Sigmoid colon (tissue), 7 donors: Measurements from ENCODE around the gene TMEM132D. TPM values are rescaled to one million over a fixed set of nuclear protein-coding genes. Genes with fewer than 3 reads are reported as not detected.

Experiments
- DNase-seq: peaks from one replicate; pipeline ENCODE4 v3.0.0-alpha.2; 2019
- H3K27ac ChIP-seq, 4 donors: fragments of 200-600 bp; sonication (generic); one replicate each; pipeline ENCODE4 v1.5.1; 2016 to 2019; ENCODE audit warnings: mild to moderate bottlenecking in 1 of 4
- H3K27me3 ChIP-seq, 3 donors: fragments of 200-600 bp; sonication (generic); one replicate each; pipeline ENCODE4 v1.5.1; 2019; ENCODE audit warnings: mild to moderate bottlenecking in 1 of 3
- H3K36me3 ChIP-seq, 4 donors: fragments of 200-600 bp; sonication (generic); one replicate each; pipeline ENCODE4 v1.5.1; 2016 to 2019
- H3K4me1 ChIP-seq, 4 donors: fragments of 200-600 bp; sonication (generic); one replicate each; pipeline ENCODE4 v1.5.1; 2017 to 2019
- H3K4me3 ChIP-seq, 4 donors: fragments of 200-600 bp; sonication (generic); one replicate each; pipeline ENCODE4 v1.5.1; 2017 to 2019; ENCODE audit warnings: mild to moderate bottlenecking in 2 of 4, moderate library complexity in 1 of 4
- H3K9me3 ChIP-seq, 4 donors: fragments of 200-600 bp in 3 of 4; sonication (generic) in 3 of 4; one replicate each; pipeline versions ENCODE4 v1.5.1 to v1.6.1; 2013 to 2019
- CTCF ChIP-seq, 4 experiments: fragments of 450-650 bp in 3 of 4; fragments of 200-600 bp in 1 of 4; IDR thresholded peaks; one replicate each; pipeline ENCODE4 v1.5.1; 2016 to 2019; ENCODE audit warnings: antibody characterized with exemption in 4 of 4, mild to moderate bottlenecking in 3 of 4, moderate library complexity in 2 of 4
- EP300 ChIP-seq, 4 donors: sonication (generic); formaldehyde crosslinking; IDR thresholded peaks; one replicate each; pipeline ENCODE4 v1.6.1; 2017; ENCODE audit warnings: antibody characterized with exemption in 4 of 4
- POLR2A ChIP-seq, 2 donors: fragments of 450-650 bp; IDR thresholded peaks; one replicate each; pipeline ENCODE4 v1.6.1; 2016; ENCODE audit warnings: antibody characterized with exemption in 2 of 2, mild to moderate bottlenecking in 2 of 2, moderate library complexity in 2 of 2
- POLR2AphosphoS5 ChIP-seq, 4 donors: sonication (generic); formaldehyde crosslinking; IDR thresholded peaks; one replicate each; pipeline ENCODE4 v1.6.1; 2017; ENCODE audit warnings: antibody characterized with exemption in 4 of 4
- WGBS, 2 donors: extraction: QIAGEN DNeasy Blood & Tissue Kit; methylation state at CpG; one replicate each; pipeline ENCODE4 v1.1.7; 2013; 5-methylcytosine and 5-hydroxymethylcytosine counted together
- intact Hi-C: fragments of 100-400 bp; cut with DNase I; formaldehyde crosslinking; loops from one replicate; pipeline ENCODE4 v1.15.1; 2023
- polyA plus RNA-seq, 3 donors: library from polyadenylated mRNA; stranded (reverse); fragments of 200-250 nt; gene quantifications; one replicate each; pipeline ENCODE4 v1.2.3, GENCODE V29; 2013
- total RNA-seq, 4 donors: library from RNA; depleted of rRNA; stranded (reverse); fragments of >200 nt; gene quantifications; one replicate each; pipeline ENCODE4 v1.1.0, GENCODE V29; 2016
- donor health status: healthy with polysubstance abuse.
- donor health status: Bipolar disorder and iron deficiency.
- donor health status: healthy.

TMEM132D gene
- total and polyA plus RNA-seq, 7 donors, result under 0.01 to 0.03 (median under 0.01) TPM; not detected in 3

- Histone ChIP-seq H3K27me3 (no peaks in the 10 kb centered on the region), H3K4me3 (no peak overlapping the region), H3K36me3 (no peaks in the 10 kb centered on the region), H3K4me1 (no peaks in the 10 kb centered on the region), H3K27ac (no peak overlapping the region), H3K9me3 (peaks cover 0 to 5% (median 1%) of the 10 kb centered on the region in 4 donors)
- 60 to 74% methylated on average over 5 of the region's 5 CpGs for WGBS, 2 donors
- intact Hi-C loops, result no loop called here
- TF ChIP-seq POLR2A (IDR thresholded peaks at IDR 0.05) (no peak), POLR2AphosphoS5 (IDR thresholded peaks at IDR 0.05) (no peak), CTCF (IDR thresholded peaks at IDR 0.05) (no peak), EP300 (IDR thresholded peaks at IDR 0.05) (no peak)
- no peak for DNase-seq
Measured at GRCh38 chr12:129607756-129608155, 296.1 kb downstream of the TMEM132D start.

DNA sequence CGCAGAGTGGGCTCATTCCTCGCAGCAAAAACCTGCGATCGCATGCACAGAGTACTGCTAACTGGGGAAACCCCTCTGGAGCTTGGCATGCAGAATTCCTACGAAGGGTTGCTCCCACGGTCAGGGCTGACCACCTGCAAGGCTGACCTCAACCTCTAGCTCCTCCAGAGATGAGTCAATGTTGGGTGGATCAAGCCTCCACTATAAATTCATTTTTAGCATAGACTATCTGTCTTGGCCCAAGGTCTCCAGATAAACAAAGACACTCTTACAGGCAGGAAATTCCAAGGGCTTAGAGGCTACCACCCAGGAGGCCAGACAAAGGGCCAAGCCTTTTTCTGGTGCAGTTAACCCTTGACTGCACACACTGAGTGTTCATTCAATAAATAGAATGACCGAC, 296.5 kb downstream of the TMEM132D start:
- Histone ChIP-seq H3K27ac (no peak overlapping the region), H3K36me3 (no peaks in the 10 kb centered on the region), H3K27me3 (no peaks in the 10 kb centered on the region), H3K4me1 (no peaks in the 10 kb centered on the region), H3K4me3 (no peak overlapping the region), H3K9me3 (peaks cover 0 to 8% (median 1%) of the 10 kb centered on the region in 4 donors)
- intact Hi-C loops, result no loop called here
- TF ChIP-seq CTCF (IDR thresholded peaks at IDR 0.05) (no peak), POLR2AphosphoS5 (IDR thresholded peaks at IDR 0.05) (no peak), POLR2A (IDR thresholded peaks at IDR 0.05) (no peak), EP300 (IDR thresholded peaks at IDR 0.05) (no peak)
- no peak for DNase-seq
- 49 to 72% methylated on average over 7 of the region's 7 CpGs for WGBS, 2 donors

DNA sequence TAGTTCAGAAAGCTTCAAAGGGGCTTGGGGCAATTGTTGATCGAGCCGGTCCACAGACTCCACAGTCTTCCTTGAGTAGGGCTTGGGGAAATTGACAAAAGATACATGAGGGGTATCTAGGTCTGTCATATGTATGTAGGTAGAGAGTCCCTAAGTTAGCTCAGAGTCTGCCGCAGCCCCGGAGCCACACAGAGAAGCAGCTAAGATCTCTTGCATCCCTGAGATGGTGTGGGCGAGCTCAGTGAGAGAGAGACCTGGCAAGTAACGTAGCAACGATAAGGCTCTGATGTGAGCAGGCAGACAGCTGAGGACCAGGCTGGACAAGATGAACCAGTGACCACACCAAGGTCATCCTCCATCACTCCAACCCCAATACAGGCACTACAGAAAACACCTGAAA, 297.6 kb downstream of the TMEM132D start:
- peaks cover 0 to 8% (median 1%) of the 10 kb centered on the region in 4 donors for H3K9me3 ChIP-seq
- no peaks in the 10 kb centered on the region for H3K4me1 ChIP-seq
- H3K27ac ChIP-seq, result no peak overlapping the region
- no peak for DNase-seq
- WGBS, 2 donors, result 92 to 95% methylated on average over 7 of the region's 7 CpGs
- no peak overlapping the region for H3K4me3 ChIP-seq
- H3K36me3 ChIP-seq, result no peaks in the 10 kb centered on the region
- H3K27me3 ChIP-seq, result no peaks in the 10 kb centered on the region
- intact Hi-C loops, result no loop called here
- TF ChIP-seq POLR2AphosphoS5 (IDR thresholded peaks at IDR 0.05) (no peak), CTCF (IDR thresholded peaks at IDR 0.05) (no peak), EP300 (IDR thresholded peaks at IDR 0.05) (no peak), POLR2A (IDR thresholded peaks at IDR 0.05) (no peak)

GRCh38 chr12:129605666-129606065, 298.2 kb downstream of the TMEM132D start:
- Histone ChIP-seq H3K4me3 (no peak overlapping the region), H3K9me3 (peaks cover 0 to 8% (median 1%) of the 10 kb centered on the region in 4 donors), H3K27ac (no peak overlapping the region), H3K27me3 (no peaks in the 10 kb centered on the region), H3K36me3 (no peaks in the 10 kb centered on the region), H3K4me1 (no peaks in the 10 kb centered on the region)
- TF ChIP-seq CTCF (IDR thresholded peaks at IDR 0.05) (no peak), EP300 (IDR thresholded peaks at IDR 0.05) (no peak), POLR2A (IDR thresholded peaks at IDR 0.05) (no peak), POLR2AphosphoS5 (IDR thresholded peaks at IDR 0.05) (no peak)
- no peak for DNase-seq
- 47 to 56% methylated on average over 2 of the region's 2 CpGs for WGBS, 2 donors
- intact Hi-C loops, result no loop called here

GRCh38 chr12:129604506-129604905, 299.3 kb downstream of the TMEM132D start:
- H3K9me3 ChIP-seq, result peaks cover 0 to 6% (median 1%) of the 10 kb centered on the region in 4 donors
- H3K27me3 ChIP-seq, result no peaks in the 10 kb centered on the region
- no peak for DNase-seq
- H3K36me3 ChIP-seq, result no peaks in the 10 kb centered on the region
- no peak for TF ChIP-seq CTCF (IDR thresholded peaks at IDR 0.05)
- TF ChIP-seq POLR2AphosphoS5 (IDR thresholded peaks at IDR 0.05), result no peak
- no peak for TF ChIP-seq POLR2A (IDR thresholded peaks at IDR 0.05)
- TF ChIP-seq EP300 (IDR thresholded peaks at IDR 0.05), result no peak
- H3K27ac ChIP-seq, result no peak overlapping the region
- H3K4me1 ChIP-seq, result no peaks in the 10 kb centered on the region
- H3K4me3 ChIP-seq, result no peak overlapping the region
- intact Hi-C loops, result no loop called here
- WGBS, 2 donors, result 58 to 81% methylated on average over 4 of the region's 4 CpGs
